Vagina (tissue), 2 donors: ENCODE data around the gene GRIN2A.

Experiments
- POLR2A ChIP-seq, 2 donors: fragments of 450-650 bp; IDR thresholded peaks; one replicate each; pipeline ENCODE4 v1.6.1; 2017; ENCODE audit warnings: antibody characterized with exemption in 2 of 2, mild to moderate bottlenecking in 2 of 2, moderate library complexity in 2 of 2
- TF ChIP-seq, protein P1 (sequence below), 3 experiments: fragments of 450-650 bp in 2 of 3; fragments of 200-600 bp in 1 of 3; sonication (generic) in 1 of 3; IDR thresholded peaks; one replicate each; pipeline ENCODE4 v1.5.1; 2017 to 2019; ENCODE audit warnings: antibody characterized with exemption in 3 of 3, mild to moderate bottlenecking in 2 of 3, moderate library complexity in 2 of 3

- TF ChIP-seq, protein P1, sequence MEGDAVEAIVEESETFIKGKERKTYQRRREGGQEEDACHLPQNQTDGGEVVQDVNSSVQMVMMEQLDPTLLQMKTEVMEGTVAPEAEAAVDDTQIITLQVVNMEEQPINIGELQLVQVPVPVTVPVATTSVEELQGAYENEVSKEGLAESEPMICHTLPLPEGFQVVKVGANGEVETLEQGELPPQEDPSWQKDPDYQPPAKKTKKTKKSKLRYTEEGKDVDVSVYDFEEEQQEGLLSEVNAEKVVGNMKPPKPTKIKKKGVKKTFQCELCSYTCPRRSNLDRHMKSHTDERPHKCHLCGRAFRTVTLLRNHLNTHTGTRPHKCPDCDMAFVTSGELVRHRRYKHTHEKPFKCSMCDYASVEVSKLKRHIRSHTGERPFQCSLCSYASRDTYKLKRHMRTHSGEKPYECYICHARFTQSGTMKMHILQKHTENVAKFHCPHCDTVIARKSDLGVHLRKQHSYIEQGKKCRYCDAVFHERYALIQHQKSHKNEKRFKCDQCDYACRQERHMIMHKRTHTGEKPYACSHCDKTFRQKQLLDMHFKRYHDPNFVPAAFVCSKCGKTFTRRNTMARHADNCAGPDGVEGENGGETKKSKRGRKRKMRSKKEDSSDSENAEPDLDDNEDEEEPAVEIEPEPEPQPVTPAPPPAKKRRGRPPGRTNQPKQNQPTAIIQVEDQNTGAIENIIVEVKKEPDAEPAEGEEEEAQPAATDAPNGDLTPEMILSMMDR (IDR thresholded peaks at IDR 0.05): no peak
- TF ChIP-seq POLR2A (IDR thresholded peaks at IDR 0.05): no peak
These were observed 308.0 kb downstream of the GRIN2A start for GRCh38 chr16:9874219-9874618.
